ENCODE results near the gene COPRS.

COPRS gene

DNA sequence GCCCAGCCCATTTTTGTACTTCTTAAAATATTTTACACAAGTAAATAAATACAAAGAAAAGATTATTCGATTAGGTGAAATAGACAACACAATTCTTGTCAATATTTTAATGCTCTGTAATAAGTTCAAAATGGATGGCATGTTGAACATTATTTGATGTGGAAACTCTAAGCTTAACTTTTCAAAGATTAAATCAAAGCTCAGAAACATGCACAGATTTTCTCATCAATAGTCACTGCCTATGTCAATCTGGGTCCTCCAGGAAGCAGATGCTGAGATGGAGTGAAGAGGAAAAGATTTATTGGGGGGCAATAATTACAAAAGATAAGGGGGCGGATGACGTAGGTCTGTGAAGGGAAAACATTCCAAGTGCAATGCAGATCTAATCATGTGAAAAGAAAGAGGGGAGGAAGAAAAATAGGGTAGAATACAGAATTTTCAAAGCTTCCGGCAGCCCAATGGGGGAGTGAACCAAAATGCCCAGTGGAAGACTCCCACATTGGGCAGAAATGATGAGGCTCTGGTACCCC, 50.5 kb downstream of the COPRS start:
- H3K9ac ChIP-seq (ENCODE audit: low read depth, low read length), result no peak overlapping the region
- H3K4me1 ChIP-seq (ENCODE audit: insufficient read depth, low read length), result no peaks in the 10 kb centered on the region
- H3K36me3 ChIP-seq (ENCODE audit: insufficient read depth, low read length), result no peaks in the 10 kb centered on the region
- H3K9me3 ChIP-seq (ENCODE audit: control insufficient read depth, insufficient read depth, low read length), result no peaks in the 10 kb centered on the region

DNA sequence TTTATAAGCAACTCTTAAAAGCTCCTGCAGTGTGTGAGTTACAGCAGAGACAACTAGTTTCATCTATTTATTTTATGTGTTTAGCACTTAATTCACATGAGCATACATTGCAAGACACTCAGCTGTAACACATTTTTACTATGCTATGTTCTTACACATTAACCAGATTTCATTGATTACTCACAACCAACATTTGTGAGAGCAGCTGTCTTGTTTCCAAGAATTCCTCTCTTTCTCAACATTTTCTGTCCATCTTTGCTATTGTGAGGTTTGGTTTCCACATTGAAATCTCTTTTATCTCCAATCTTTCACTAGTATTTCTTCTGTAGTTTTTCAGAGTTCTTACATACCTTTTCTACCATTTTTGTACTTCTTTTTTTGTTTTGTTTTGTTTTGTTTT, 51.2 kb downstream of the COPRS start:
- Histone ChIP-seq H3K36me3 (ENCODE audit: insufficient read depth, low read length) (no peaks in the 10 kb centered on the region), H3K9me3 (ENCODE audit: control insufficient read depth, insufficient read depth, low read length) (no peaks in the 10 kb centered on the region), H3K9ac (ENCODE audit: low read depth, low read length) (no peak overlapping the region), H3K4me1 (ENCODE audit: insufficient read depth, low read length) (no peaks in the 10 kb centered on the region)

DNA sequence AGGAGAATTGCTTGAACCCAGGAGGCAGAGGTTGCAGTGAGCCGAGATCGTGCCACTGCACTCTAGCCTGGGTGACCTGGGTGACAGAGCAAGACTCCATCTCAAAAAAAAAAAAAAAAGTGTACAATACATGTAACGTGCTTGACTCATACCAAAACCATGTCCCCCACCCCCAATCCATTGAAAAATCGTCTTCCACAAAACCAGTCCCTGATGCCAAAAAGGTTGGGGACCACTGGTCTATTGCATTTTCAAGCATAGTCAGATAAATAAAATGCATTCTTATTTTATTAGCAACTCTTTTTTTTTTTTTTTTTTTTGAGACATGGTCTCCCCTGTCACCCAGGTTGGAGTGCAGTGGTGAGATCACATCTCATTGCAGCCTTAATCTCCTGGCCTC, 52.1 kb downstream of the COPRS start:
- Histone ChIP-seq H3K9me3 (ENCODE audit: control insufficient read depth, insufficient read depth, low read length) (no peaks in the 10 kb centered on the region), H3K9ac (ENCODE audit: low read depth, low read length) (no peak overlapping the region), H3K36me3 (ENCODE audit: insufficient read depth, low read length) (no peaks in the 10 kb centered on the region), H3K4me1 (ENCODE audit: insufficient read depth, low read length) (no peaks in the 10 kb centered on the region)

DNA sequence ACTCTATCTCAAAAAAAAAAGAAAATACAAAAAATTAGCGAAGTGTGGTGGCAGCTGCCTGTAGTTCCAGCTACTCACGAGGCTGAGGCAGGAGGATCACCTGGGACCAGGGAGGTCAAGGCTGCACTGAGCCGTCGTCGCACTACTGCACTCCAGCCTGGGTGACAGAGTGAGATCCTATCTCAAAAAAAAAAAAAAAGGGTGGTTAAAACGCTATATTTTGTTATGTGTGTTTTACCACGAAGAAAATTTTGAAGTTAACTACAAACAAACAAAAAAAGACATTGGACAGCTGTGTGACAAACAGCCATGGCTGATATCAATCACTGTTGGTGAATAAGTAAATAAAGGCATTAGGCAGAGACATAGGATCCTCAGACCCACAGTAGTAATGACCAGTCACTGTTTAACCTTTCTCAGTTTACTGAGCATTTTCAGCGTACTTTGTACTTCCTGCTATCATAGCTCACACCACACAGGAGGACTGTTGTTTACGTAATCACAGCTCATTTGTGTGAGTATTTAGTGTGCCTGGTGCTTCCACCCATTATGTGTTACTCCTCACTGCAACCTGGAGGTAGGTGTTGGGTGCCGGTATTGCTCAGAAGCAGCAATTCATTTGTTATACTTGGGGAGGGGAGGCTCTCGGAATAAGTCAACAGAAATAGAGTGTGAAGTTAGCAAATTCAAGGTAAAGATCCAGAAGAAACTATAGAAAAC, 55.4 kb downstream of the COPRS start:
- H3K36me3 ChIP-seq (ENCODE audit: insufficient read depth, low read length), result no peaks in the 10 kb centered on the region
- H3K9me3 ChIP-seq (ENCODE audit: control insufficient read depth, insufficient read depth, low read length), result no peaks in the 10 kb centered on the region
- no peaks in the 10 kb centered on the region for H3K4me1 ChIP-seq (ENCODE audit: insufficient read depth, low read length)
- H3K9ac ChIP-seq (ENCODE audit: low read depth, low read length), result no peak overlapping the region

DNA sequence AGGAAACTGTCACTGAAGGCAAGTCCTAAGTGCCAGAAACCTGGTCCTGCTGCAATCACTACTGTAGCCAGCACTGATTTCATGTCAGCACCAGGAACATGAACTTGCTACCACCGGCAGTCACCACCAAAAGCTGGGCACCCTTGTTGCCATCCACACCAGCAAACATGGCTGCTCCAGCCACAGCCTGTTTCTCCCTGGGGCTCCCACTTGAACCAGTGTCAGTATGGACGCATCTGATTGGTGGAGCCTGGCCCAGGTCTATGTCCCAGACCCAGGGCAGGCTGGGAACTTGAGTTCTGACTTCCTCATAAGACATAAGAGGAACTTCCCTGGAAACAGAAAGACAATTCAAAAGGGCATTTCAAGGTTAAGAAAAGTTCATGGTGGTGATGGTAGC, 56.5 kb downstream of the COPRS start:
- no peaks in the 10 kb centered on the region for H3K9me3 ChIP-seq (ENCODE audit: control insufficient read depth, insufficient read depth, low read length)
- no peak overlapping the region for H3K9ac ChIP-seq (ENCODE audit: low read depth, low read length)
- H3K4me1 ChIP-seq (ENCODE audit: insufficient read depth, low read length), result no peaks in the 10 kb centered on the region
- no peaks in the 10 kb centered on the region for H3K36me3 ChIP-seq (ENCODE audit: insufficient read depth, low read length)
